ENCODE results near the gene PKP1. TPM values are rescaled to one million over a fixed set of nuclear protein-coding genes. Genes with fewer than 3 reads are reported as not detected.
"Not testable (repeated sequence)": the region's sequence is repeated elsewhere in the genome, so short reads cannot be mapped to it uniquely, and the experiment has no call there.

Gene PKP1
- 0.15 and 3.3 TPM in 2 replicates for total RNA-seq

- no peak for DNase-seq (ENCODE audit: low read depth)
Measured at GRCh38 chr1:201282931-201283829, at the start of gene PKP1. Gene PKP1 (plus strand): TSS chr1:201283506. CDS start chr1:201283703, 197 bp downstream.

GRCh38 chr1:201239646-201240045, 43.7 kb upstream of the PKP1 start:
- DNase-seq (ENCODE audit: low read depth): not testable (repeated sequence)

GRCh38 chr1:201240171-201240570, 43.1 kb upstream of the PKP1 start:
- DNase-seq (ENCODE audit: low read depth): no peak

GRCh38 chr1:201241736-201242135, 41.6 kb upstream of the PKP1 start:
- no peak for DNase-seq (ENCODE audit: low read depth)

GRCh38 chr1:201245082-201245481, 38.2 kb upstream of the PKP1 start:
- no peak for DNase-seq (ENCODE audit: low read depth)

GRCh38 chr1:201248721-201249559, 34.4 kb upstream of the PKP1 start:
- no peak for DNase-seq (ENCODE audit: low read depth)

- DNase-seq (ENCODE audit: low read depth): no peak
Measured at GRCh38 chr1:201250326-201251011, 32.8 kb upstream of the PKP1 start.

GRCh38 chr1:201251411-201251810, 31.9 kb upstream of the PKP1 start:
- DNase-seq (ENCODE audit: low read depth): no peak

GRCh38 chr1:201251851-201252430, 31.4 kb upstream of the PKP1 start:
- no peak for DNase-seq (ENCODE audit: low read depth)

- DNase-seq (ENCODE audit: low read depth): no peak
Measured at GRCh38 chr1:201252944-201253371, 30.3 kb upstream of the PKP1 start.

- no peak for DNase-seq (ENCODE audit: low read depth)
Measured at GRCh38 chr1:201253411-201253810, 29.9 kb upstream of the PKP1 start.

GRCh38 chr1:201253906-201254624, 29.2 kb upstream of the PKP1 start:
- DNase-seq (ENCODE audit: low read depth): no peak

GRCh38 chr1:201254625-201255478, 28.5 kb upstream of the PKP1 start:
- DNase-seq (ENCODE audit: low read depth): no peak

- DNase-seq (ENCODE audit: low read depth): no peak
Measured at GRCh38 chr1:201255479-201256362, 27.6 kb upstream of the PKP1 start.

GRCh38 chr1:201258132-201258531, 25.2 kb upstream of the PKP1 start:
- DNase-seq (ENCODE audit: low read depth): not testable (repeated sequence)

GRCh38 chr1:201258763-201259230, 24.5 kb upstream of the PKP1 start:
- no peak for DNase-seq (ENCODE audit: low read depth)

GRCh38 chr1:201259476-201260235, 23.6 kb upstream of the PKP1 start:
- no peak for DNase-seq (ENCODE audit: low read depth)

- DNase-seq (ENCODE audit: low read depth): no peak
Measured at GRCh38 chr1:201260236-201260590, 23.1 kb upstream of the PKP1 start.
